HepG2 (cell line): ENCODE data around the gene SLC27A3. TPM values are rescaled to one million over a fixed set of nuclear protein-coding genes. Genes with fewer than 3 reads are reported as not detected.
A peak's percentile ranks its signal among the peaks of the same experiment; 100 is the strongest.

Experiments used
- ATAC-seq: fragments of 200-7000 bp; cut with Tn5 transposase; 3 replicates; pipeline ENCODE4 v1.9.1; 2020; ENCODE audit warnings: mild to moderate bottlenecking, moderate library complexity
- BruUV-seq: library from RNA; stranded (reverse); fragments of 400-500 nt; replicated peaks from 2 replicates; lab custom pipeline; 2021; lab: Mats Ljungman, UMichigan
- CTCF ChIA-PET: fragments of 300-600 bp; formaldehyde crosslinking; extraction: SDS; loops from one replicate; lab custom pipeline; 2021; ENCODE audit warnings: low total read pairs, inconsistent platforms, low intra/inter-chr PET ratio; lab: Yijun Ruan, JAX
- POLR2A ChIA-PET: fragments of 350-600 bp; sonication (Branson Sonifier 250); formaldehyde crosslinking; loops from one replicate; lab custom pipeline; 2020; ENCODE audit warnings: antibody characterized with exemption, inconsistent platforms; lab: Yijun Ruan, JAX
- DNase-seq: peaks from one replicate; pipeline ENCODE4 v3.0.0-alpha.2; 2015; ENCODE audit warnings: low spot score
- FAIRE-seq: peaks from 3 replicates; lab custom pipeline; 2011; peaks lifted over from hg19 to GRCh38; lab: Jason Lieb, UNC
- H2AFZ ChIP-seq: one replicate; pipeline ENCODE4 v1.6.1; 2011; ENCODE audit warnings: low read length, inconsistent platforms
- H3K27ac ChIP-seq: fragments of 300-600 bp; 3 replicates; pipeline ENCODE4 v1.8.0; 2011; ENCODE audit warnings: mixed run types, mild to moderate bottlenecking, mixed read lengths, low read length, inconsistent platforms; ENCODE audit not compliant: insufficient read depth; ENCODE audit errors: extremely low read length
- H3K27me3 ChIP-seq, 2 experiments: fragments of 200-600 bp in 1 of 2; 2 replicates in 1 of 2; 3 replicates in 1 of 2; pipeline versions ENCODE4 v1.6.0 to v1.8.0; 2011; ENCODE audit warnings: low read length in 2 of 2, mild to moderate bottlenecking in 2 of 2, moderate library complexity in 2 of 2, inconsistent platforms in 1 of 2; ENCODE audit not compliant: insufficient read depth in 2 of 2, control insufficient read depth in 1 of 2
- H3K36me3 ChIP-seq, 2 experiments: fragments of 200-600 bp in 1 of 2; replicated peaks in 1 of 2; 2 replicates in 1 of 2; 3 replicates in 1 of 2; pipeline versions ENCODE4 v1.5.1 to v1.8.0; 2011; ENCODE audit warnings: low read length in 2 of 2, inconsistent platforms in 1 of 2; ENCODE audit not compliant: insufficient read depth in 2 of 2, control insufficient read depth in 1 of 2
- H3K4me1 ChIP-seq: 2 replicates; pipeline ENCODE4 v1.5.1; 2012; ENCODE audit warnings: low read length, inconsistent platforms; ENCODE audit not compliant: insufficient read depth
- H3K4me2 ChIP-seq: 2 replicates; pipeline ENCODE4 v1.6.0; 2011; ENCODE audit warnings: low read depth, low read length, inconsistent platforms
- H3K4me3 ChIP-seq, 3 experiments: fragments of 200-600 bp in 1 of 3; sonication (generic), shearing (Covaris generic) in 1 of 3; replicated peaks in 1 of 3; 2 replicates each; pipeline ENCODE4 v1.5.1; 2011 to 2016; ENCODE audit warnings: low read length in 3 of 3, inconsistent platforms in 2 of 3, low read depth in 2 of 3, mild to moderate bottlenecking in 2 of 3, control low read depth in 1 of 3, mixed read lengths in 1 of 3; ENCODE audit not compliant: insufficient read depth in 1 of 3
- H3K79me2 ChIP-seq: one replicate; pipeline ENCODE4 v1.6.1; 2011; ENCODE audit warnings: low read length, inconsistent platforms; ENCODE audit not compliant: insufficient read depth
- H3K9ac ChIP-seq: 2 replicates; pipeline ENCODE4 v1.6.0; 2011; ENCODE audit warnings: mild to moderate bottlenecking, low read depth, low read length, inconsistent platforms; ENCODE audit not compliant: insufficient read depth
- H3K9me3 ChIP-seq: 2 replicates; pipeline ENCODE4 v1.5.1; 2012; ENCODE audit warnings: mild to moderate bottlenecking, low read length
- H4K20me1 ChIP-seq: 2 replicates; pipeline ENCODE4 v1.6.0; 2011; ENCODE audit warnings: inconsistent platforms, mild to moderate bottlenecking, low read length, moderate library complexity; ENCODE audit not compliant: insufficient read depth
- ATF2 ChIP-seq: sonication (generic); formaldehyde crosslinking; IDR thresholded peaks from 2 replicates; pipeline ENCODE4 v1.4.0; 2020; ENCODE audit warnings: missing genetic modification reagents
- ATF6 ChIP-seq: sonication (generic); formaldehyde crosslinking; conservative IDR thresholded peaks from 2 replicates; pipeline ENCODE4 v1.4.0; 2020; ENCODE audit warnings: missing genetic modification reagents
- ERF ChIP-seq: IDR thresholded peaks from 2 replicates; pipeline ENCODE4 v1.6.1; 2018; ENCODE audit warnings: missing biosample characterization, missing genetic modification reagents
- FOXJ3 ChIP-seq: sonication (generic); formaldehyde crosslinking; IDR thresholded peaks from 2 replicates; pipeline ENCODE4 v1.4.0; 2020; ENCODE audit warnings: missing genetic modification reagents, mild to moderate bottlenecking, borderline replicate concordance
- GFI1 ChIP-seq: sonication (generic); formaldehyde crosslinking; IDR thresholded peaks from 2 replicates; pipeline ENCODE4 v1.5.0; 2020; ENCODE audit warnings: missing genetic modification reagents, mild to moderate bottlenecking, borderline replicate concordance
- KDM6A ChIP-seq: IDR thresholded peaks from 2 replicates; pipeline ENCODE4 v1.6.1; 2016; ENCODE audit warnings: low read depth
- NR2F6 ChIP-seq, 2 experiments: IDR thresholded peaks; 2 replicates each; pipeline ENCODE4 v1.6.1; 2016; ENCODE audit warnings: antibody characterized with exemption in 1 of 2, mild to moderate bottlenecking in 1 of 2
- SP5 ChIP-seq: IDR thresholded peaks from 2 replicates; pipeline ENCODE4 v1.6.1; 2016; ENCODE audit warnings: low read depth, borderline replicate concordance
- ZNF605 ChIP-seq: sonication (generic); formaldehyde crosslinking; IDR thresholded peaks from 2 replicates; pipeline ENCODE4 v1.8.0; 2022; ENCODE audit warnings: mild to moderate bottlenecking, missing genetic modification reagents
- ZNF609 ChIP-seq: sonication (generic); formaldehyde crosslinking; IDR thresholded peaks from 2 replicates; pipeline ENCODE4 v1.4.0; 2020; ENCODE audit warnings: mild to moderate bottlenecking, missing genetic modification reagents, borderline replicate concordance
- WGBS: methylation state at CpG from one replicate; pipeline ENCODE4 v1.1.6; 2017; ENCODE audit warnings: low lambda C conversion rate; 5-methylcytosine and 5-hydroxymethylcytosine counted together
- in situ Hi-C: cut with HindIII; loops from 2 replicates; pipeline ENCODE4 v1.10.0; 2017; ENCODE audit warnings: low pct_unique_long_range_greater_than_20kb; ENCODE audit not compliant: extremely low pct_ligation_motif_present
- intact Hi-C: fragments of 100-400 bp; cut with micrococcal nuclease; formaldehyde crosslinking; loops from one replicate; pipeline ENCODE4 v1.10.0; 2022; ENCODE audit not compliant: unreplicated experiment
- polyA plus RNA-seq, 8 experiments: library from polyadenylated mRNA; depleted of rRNA in 3 of 8; stranded (reverse) in 7 of 8; unstranded in 1 of 8; fragments of >200 nt; fragmentation: Illumina TruSeq in 4 of 8; extraction: Trizol in 4 of 8; gene quantifications; 2 replicates each; pipeline versions ENCODE4 v1.2.1 to v1.2.3, GENCODE V29; 2011 to 2016; ENCODE audit warnings: low read depth in 4 of 8, missing spikeins in 1 of 8, mixed read lengths in 1 of 8; ENCODE audit not compliant: insufficient read depth in 1 of 8
- total RNA-seq, 5 experiments: library from RNA; depleted of rRNA; stranded (reverse); fragments of >200 nt; fragmentation: Illumina TruSeq; extraction: Trizol; gene quantifications; 2 replicates each; pipeline ENCODE4 v1.2.3, GENCODE V29; 2016; ENCODE audit warnings: low read depth in 1 of 5
- TF ChIP-seq, protein P1 (sequence below): sonication (generic); formaldehyde crosslinking; IDR thresholded peaks from 2 replicates; pipeline ENCODE4 v1.8.1; 2023; ENCODE audit warnings: mild to moderate bottlenecking, moderate library complexity, missing genetic modification reagents
- TF ChIP-seq, protein P2 (sequence below): IDR thresholded peaks from 2 replicates; pipeline ENCODE4 v1.6.1; 2012; ENCODE audit warnings: inconsistent platforms

SLC27A3 gene
- total and polyA plus RNA-seq, 2 of the 13 experiments (the other 11 are each of a cell fraction or from before 2014, with no cell fraction given): 4.3 to 10.3 TPM

DNA sequence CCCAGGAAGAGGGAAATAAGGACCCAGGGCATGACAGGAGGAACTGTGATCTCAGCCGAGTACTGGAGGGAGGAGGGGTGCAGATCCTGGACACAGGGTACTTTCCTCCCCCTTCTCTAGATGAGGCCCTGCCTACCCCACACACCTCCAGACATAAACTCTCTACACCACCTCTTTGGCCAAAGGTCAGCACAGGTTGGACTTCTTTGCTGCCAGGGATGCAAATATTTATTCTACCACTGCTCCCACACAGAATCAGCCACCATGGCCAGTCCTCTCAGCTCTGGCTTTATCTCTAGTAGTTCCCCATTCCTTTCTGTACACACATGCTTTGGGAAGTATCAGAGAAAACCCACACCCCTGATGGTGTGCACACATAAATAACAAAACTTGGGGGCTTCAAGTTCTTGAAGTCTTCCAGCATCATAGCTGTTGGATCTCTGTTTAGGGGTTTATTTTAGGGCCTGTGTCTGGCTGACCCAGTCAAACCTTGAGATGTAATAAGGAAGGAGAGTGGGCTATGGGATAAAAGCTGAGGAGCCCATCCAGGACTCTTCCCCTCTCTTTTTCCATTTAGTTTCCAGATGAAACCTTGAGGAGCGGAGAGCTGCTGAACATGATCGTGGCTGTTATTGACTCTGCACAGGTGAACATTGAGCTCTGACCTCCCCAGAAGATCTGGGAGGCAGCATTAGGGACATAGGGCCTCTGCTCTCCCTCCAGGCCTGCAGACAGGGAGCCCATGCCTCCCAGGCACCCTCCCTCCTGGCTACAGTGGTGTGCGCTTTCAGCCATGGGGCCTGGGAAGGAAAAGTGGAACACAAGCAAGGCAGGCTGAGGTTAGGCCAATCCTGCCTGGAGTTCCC, 6.7 kb upstream of the SLC27A3 start:
- Histone ChIP-seq H3K4me3 (peak overlapping the region in 2 of 3 experiments; percentile 13 to 27; a peak in 3 of 6 replicates), H3K9me3 (no peaks in the 10 kb centered on the region), H3K9ac (peak overlapping the region; percentile 46), H3K79me2 (no peaks in the 10 kb centered on the region), H2AFZ (no peak overlapping the region), H3K4me2 (peak overlapping the region; percentile 64), H4K20me1 (no peaks in the 10 kb centered on the region), H3K27ac (peak overlapping the region; percentile 82), H3K4me1 (peaks cover 54% of the 10 kb centered on the region), H3K36me3 (peaks cover 8 to 40% of the 10 kb centered on the region in 2 experiments), H3K27me3 (no peaks in the 10 kb centered on the region)
- peak; percentile 87 for DNase-seq
- FAIRE-seq: peak; percentile 99
- intact Hi-C loops: loop anchor here (1.0 to 2.0 kb wide), 2 partner anchors 92 to 196 kb away; no protein-coding TSS in a partner anchor
- ChIA-PET CTCF (no interaction called here), POLR2A (interaction anchor here (0.9 to 3.8 kb wide), 21 partner anchors 9 to 262 kb away, joined by 3 to 27 read pairs (median 4); partner anchors contain the start of genes CHTOP, CREB3L4, INTS3 and JTB)
- 0% methylated on average over 2 of the region's 4 CpGs for WGBS
- ATAC-seq: peak; percentile 89
- in situ Hi-C loops: no loop called here
- TSS peak; percentile 72 for BruUV-seq
- TF ChIP-seq GFI1 (peak; percentile 47; the same call in 1 of the 2 replicates), ERF (CRISPR knock-in tag) (no peak; the same call in 1 of the 2 replicates), ZNF605 (peak; percentile 38; the same call in 1 of the 2 replicates), ATF6 (CRISPR knock-in tag) (no peak), NR2F6 (IDR thresholded peaks at IDR 0.05) (peak; percentile 76), NR2F6 (CRISPR knock-in tag; IDR thresholded peaks at IDR 0.05) (peak; percentile 80), KDM6A (CRISPR knock-in tag) (peak; percentile 81), SP5 (CRISPR knock-in tag) (peak; percentile 51; the same call in 1 of the 2 replicates), FOXJ3 (CRISPR knock-in tag) (peak; percentile 48; the same call in 1 of the 2 replicates), ATF2 (CRISPR knock-in tag) (peak; percentile 22; the same call in 1 of the 2 replicates), ZNF609 (CRISPR knock-in tag) (peak; percentile 39; the same call in 1 of the 2 replicates)
- TF ChIP-seq, protein P1, sequence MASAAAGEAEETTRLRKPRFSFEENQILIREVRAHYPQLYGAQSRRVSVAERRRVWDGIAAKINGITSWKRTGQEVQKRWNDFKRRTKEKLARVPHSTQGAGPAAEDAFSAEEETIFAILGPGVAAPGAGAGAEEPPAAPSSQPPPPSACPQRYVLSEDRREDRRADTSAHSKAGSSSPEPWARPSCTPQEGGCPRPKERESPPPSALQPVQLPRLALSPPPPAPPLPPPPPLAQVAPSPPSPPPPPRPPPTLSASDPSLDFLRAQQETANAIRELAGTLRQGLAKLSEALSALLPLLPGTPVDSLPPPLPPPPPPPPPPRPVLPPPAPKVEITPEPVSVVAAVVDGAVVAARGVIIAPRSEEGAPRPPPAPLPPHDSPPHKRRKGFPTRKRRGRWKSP (CRISPR knock-in tag): peak; percentile 45; the same call in 1 of the 2 replicates
- TF ChIP-seq, protein P2, sequence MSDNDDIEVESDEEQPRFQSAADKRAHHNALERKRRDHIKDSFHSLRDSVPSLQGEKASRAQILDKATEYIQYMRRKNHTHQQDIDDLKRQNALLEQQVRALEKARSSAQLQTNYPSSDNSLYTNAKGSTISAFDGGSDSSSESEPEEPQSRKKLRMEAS: peak; percentile 30
